Ecto neural progenitor cell (in vitro differentiated cells): ENCODE results near the gene NDUFS1.
"Not testable (repeated sequence)": the region's sequence is repeated elsewhere in the genome, so short reads cannot be mapped to it uniquely, and the experiment has no call there.

Source experiments
- DNase-seq: peaks from one replicate; pipeline ENCODE4 v3.0.0-alpha.2; 2018; ENCODE audit warnings: low spot score

NDUFS1 gene

GRCh38 chr2:206098471-206098870, 60.8 kb downstream of the NDUFS1 start:
- DNase-seq: no peak

- no peak for DNase-seq
Observed at GRCh38 chr2:206096876-206097275, 62.4 kb downstream of the NDUFS1 start.

- DNase-seq: no peak
Observed at GRCh38 chr2:206095536-206096332, 63.5 kb downstream of the NDUFS1 start.

- DNase-seq: no peak
Observed at GRCh38 chr2:206092297-206092696, 66.9 kb downstream of the NDUFS1 start.

- no peak for DNase-seq
Observed at GRCh38 chr2:206088248-206088647, 71.0 kb downstream of the NDUFS1 start.

GRCh38 chr2:206086716-206087350, 72.4 kb downstream of the NDUFS1 start:
- DNase-seq: no peak

- DNase-seq: peak; percentile 81
Observed at GRCh38 chr2:206085742-206086445, 73.3 kb downstream of the NDUFS1 start, which contains the start of gene INO80D. Gene INO80D, minus strand, starts transcription at chr2:206086174. Its CDS starts 23,158 bp downstream, at chr2:206063016.

- peak; percentile 64 for DNase-seq
Observed at GRCh38 chr2:206084870-206085741, 74.1 kb downstream of the NDUFS1 start.

- DNase-seq: peak; percentile 70
Observed at GRCh38 chr2:206084439-206084869, 74.8 kb downstream of the NDUFS1 start.

- no peak for DNase-seq
Observed at GRCh38 chr2:206083602-206084438, 75.4 kb downstream of the NDUFS1 start.

GRCh38 chr2:206082298-206082843, 76.9 kb downstream of the NDUFS1 start:
- DNase-seq: no peak

- no peak for DNase-seq
Observed at GRCh38 chr2:206080927-206081326, 78.3 kb downstream of the NDUFS1 start.

- DNase-seq: no peak
Observed at GRCh38 chr2:206079699-206080465, 79.4 kb downstream of the NDUFS1 start.

- not testable (repeated sequence) for DNase-seq
Observed at GRCh38 chr2:206077879-206078278, 81.4 kb downstream of the NDUFS1 start.

GRCh38 chr2:206075113-206075512, 84.1 kb downstream of the NDUFS1 start:
- DNase-seq: no peak

- no peak for DNase-seq
Observed at GRCh38 chr2:206071807-206072206, 87.4 kb downstream of the NDUFS1 start.

GRCh38 chr2:206069417-206069816, 89.8 kb downstream of the NDUFS1 start:
- DNase-seq: no peak

GRCh38 chr2:206068207-206068606, 91.0 kb downstream of the NDUFS1 start:
- no peak for DNase-seq
